H4 (cell line): ENCODE results near the gene B4GALNT2. TPM values are rescaled to one million over a fixed set of nuclear protein-coding genes. Genes with fewer than 3 reads are reported as not detected.
"Not testable (repeated sequence)": the region's sequence is repeated elsewhere in the genome, so short reads cannot be mapped to it uniquely, and the experiment has no call there.

ENCODE experiments used
- DNase-seq: peaks from one replicate; pipeline ENCODE4 v3.0.0-alpha.2; 2015; ENCODE audit warnings: low spot score
- total RNA-seq: library from RNA; depleted of rRNA; stranded (reverse); fragments of >200 nt; shearing (Covaris generic); gene quantifications from 2 replicates; pipeline ENCODE4 v1.2.3, GENCODE V29; 2014; rRNA removed

The B4GALNT2 gene
- not detected in 2 replicates for total RNA-seq

- no peak for DNase-seq
These were observed at the start of gene B4GALNT2 for GRCh38 chr17:49132699-49133364. TSS of gene B4GALNT2 (plus strand) at chr17:49132769. CDS start at chr17:49132793, 24 bp downstream.

- DNase-seq, result not testable (repeated sequence)
These were observed 47.5 kb upstream of the B4GALNT2 start for GRCh38 chr17:49085046-49085445.

DNA sequence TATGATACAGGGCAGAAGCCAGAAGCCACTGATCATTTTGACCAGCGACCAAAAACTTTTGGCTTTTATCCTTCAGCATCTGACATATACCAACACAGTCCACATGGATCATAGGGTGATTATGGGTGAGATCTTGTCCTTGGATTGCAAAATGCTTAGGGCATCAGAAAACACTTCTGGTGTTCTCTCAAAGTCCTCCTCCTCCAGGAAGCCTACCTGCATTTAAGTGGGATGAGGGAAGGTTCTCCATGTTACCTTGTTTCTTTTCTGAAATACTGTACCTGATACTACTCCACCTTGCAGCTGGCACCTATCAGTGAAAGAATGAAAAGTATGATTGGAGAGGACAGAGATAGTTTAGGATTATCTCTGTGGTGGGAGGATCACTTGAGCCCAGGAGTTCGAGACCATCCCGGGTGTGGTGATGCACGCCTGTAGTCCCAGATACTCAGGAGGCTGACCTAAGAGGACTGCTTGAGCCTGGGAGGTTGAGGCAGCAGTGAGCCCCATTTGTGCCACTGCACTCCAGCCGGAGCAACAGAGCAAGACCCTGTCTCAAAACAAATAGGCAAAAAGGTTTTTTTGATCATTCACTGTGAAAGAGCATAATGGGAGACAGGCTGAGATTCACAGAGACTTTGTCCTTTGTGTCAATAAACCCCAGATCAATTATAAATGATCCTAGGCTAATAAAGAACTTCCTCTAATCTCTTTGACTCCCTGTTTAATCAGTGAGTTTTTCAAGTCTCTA lies 46.8 kb upstream of the B4GALNT2 start:
- DNase-seq, result no peak

DNA sequence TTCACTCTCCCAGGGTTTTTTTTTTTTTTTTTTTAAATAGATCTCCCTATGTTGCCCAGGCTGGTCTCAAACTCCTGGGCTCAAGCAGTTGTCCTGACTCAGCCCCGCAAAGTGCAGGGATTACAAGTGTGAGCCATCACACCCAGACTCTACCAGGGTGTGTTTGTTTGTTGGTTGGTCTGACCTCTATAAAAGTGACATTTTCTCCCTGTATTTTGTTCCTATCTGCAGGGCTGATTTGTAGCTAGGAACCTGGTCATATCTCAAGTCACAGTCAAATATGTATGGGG lies 46.3 kb upstream of the B4GALNT2 start:
- DNase-seq, result no peak

GRCh38 chr17:49086649-49087048 lies 45.9 kb upstream of the B4GALNT2 start:
- no peak for DNase-seq

DNA sequence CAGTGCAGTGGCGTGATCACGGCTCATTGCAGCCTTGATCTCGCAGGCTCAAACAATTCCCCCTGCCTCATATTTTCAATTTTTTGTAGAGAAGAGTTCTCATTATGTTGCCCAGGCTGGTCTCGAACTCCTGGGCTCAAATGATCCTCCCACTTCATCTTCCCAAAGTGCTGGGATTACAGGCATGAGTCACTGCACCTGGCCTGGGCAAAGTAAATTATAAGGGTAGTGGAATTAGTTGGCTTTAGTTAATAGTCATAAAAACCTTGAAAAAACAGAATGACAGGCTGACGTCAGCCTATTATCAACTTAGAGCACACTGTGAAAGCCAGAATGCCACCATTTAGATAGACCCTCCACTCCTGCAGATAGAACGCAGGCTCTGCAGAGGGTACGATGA lies 43.5 kb upstream of the B4GALNT2 start:
- DNase-seq, result no peak

GRCh38 chr17:49090878-49091594 lies 41.5 kb upstream of the B4GALNT2 start:
- DNase-seq, result no peak

- DNase-seq, result no peak
These were observed 39.4 kb upstream of the B4GALNT2 start for GRCh38 chr17:49093131-49093530.

DNA sequence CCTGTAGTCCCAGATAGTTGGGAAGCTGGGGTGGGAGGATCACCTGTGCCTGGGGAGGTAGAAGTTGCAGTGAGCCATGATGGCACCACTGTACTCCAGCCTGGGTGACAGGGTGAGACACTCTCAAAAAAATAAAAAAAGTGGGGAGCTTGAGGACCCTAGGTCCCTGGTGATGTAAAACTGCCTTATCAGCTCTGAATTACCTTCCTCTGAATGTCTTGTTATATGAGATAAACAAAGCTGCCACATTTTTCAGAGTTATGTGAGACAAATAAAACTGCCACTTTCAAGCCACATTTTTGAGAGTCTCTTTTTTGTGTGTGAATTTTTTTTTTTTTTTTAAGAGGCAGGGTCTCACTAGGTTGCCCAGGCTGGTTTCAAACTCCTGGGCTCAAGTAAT lies 32.0 kb upstream of the B4GALNT2 start:
- DNase-seq, result no peak

DNA sequence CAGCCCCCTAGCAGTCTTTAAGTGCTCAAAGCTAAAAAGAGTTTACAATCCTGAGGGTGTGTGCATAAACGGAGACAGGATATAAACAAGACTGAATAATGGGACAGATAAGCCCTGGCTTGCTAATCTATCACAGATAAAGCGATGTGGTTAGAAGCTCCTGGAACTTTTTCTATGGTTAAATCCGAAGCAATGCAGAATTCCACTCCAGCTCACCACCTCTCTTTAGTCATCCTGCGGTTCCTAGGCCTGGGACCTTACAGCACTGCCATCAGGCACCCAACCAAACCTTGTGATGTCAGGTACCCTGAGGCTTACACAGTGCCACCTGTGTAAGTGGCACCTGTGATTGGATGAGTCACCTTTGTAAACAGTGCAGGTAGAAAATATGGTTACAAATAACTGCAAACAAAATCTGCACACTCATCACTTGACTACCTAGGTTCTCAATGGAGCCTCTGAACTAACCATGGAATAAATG lies 31.5 kb upstream of the B4GALNT2 start:
- peak; percentile 91 for DNase-seq

DNA sequence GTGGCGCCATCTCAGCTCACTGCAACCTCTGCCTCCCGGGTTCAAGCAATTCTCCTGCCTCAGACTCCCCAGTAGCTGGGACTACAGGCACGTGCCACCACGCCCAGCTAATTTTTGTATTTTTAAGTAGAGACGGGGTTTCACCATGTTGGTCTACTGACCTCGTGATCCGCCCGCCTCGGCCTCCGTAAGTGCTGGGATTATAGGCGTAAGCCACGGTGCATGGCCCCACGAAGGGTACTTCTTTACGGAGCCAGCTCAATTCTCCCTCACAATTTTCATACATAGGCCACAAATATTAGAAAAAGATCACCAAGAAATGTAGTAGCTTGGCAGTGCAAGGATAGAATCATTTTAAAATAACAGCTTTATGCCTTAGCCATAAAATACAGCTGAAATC lies 29.2 kb upstream of the B4GALNT2 start:
- DNase-seq, result not testable (repeated sequence)

GRCh38 chr17:49104511-49105074 lies 28.0 kb upstream of the B4GALNT2 start:
- peak; percentile 72 for DNase-seq

DNA sequence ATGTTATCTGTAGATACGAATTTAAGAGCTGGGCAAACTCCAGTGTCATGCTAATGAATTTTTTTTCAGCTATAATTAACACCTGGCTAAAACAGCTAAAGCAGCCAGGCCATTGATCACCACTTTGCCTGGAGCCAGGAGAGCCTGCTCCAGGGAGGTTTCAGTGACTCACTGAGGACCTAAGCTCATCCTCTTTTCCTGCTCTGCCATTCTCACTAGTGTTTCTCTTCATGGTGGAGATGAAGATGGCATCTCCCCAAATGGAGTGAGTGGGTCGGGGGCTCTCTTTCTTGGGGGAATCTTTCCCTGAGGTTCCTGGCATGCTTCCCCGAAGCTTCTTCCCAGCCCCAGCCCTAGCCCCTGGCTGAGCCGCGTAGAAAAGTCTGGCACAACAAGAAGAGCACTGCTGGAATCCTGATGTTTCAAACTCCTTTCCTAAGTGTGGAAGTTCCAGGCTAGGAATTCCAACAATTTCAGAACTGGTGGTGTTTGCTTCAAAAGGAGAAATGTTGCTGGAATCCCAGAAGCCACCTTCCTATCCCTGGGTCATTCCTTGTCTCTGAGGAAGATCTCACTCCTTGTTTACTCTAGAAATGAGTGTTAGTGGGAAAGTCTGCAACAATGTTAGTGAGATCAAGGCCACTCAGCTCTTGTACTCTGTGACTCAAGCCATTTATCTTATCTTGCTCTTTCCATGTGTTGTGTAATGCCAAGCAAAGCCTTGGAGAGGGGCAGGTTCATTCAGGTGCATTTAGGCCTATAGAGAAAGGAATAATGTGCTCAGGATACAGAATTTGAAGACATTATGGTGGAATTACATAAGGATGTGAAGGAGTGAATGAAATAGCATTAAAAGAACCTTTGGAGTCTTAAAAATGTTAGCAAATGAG lies 26.0 kb upstream of the B4GALNT2 start:
- peak; percentile 50 for DNase-seq

- DNase-seq, result no peak
These were observed 25.4 kb upstream of the B4GALNT2 start for GRCh38 chr17:49107211-49107557.

- peak; percentile 62 for DNase-seq
These were observed 24.3 kb upstream of the B4GALNT2 start for GRCh38 chr17:49108318-49108717.

DNA sequence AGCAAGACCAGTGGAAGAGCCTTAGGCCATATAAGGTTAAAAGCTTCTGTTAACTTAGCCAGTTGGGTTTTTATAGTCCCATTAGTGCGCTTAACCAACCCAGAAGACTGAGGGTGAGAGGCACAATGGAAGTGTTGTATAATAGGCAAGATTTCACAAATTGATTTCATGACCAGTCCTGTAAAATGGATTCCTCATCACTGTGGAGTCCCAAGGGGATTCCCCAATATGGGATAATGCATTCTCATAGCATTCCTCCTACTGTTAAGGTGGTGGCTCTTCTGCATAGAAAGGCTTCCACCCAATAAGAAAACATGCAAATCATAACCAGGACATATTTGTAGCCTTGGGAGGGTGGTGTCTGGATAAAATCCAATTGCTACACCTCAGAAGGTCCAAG lies 22.1 kb upstream of the B4GALNT2 start:
- no peak for DNase-seq

- no peak for DNase-seq
These were observed 20.6 kb upstream of the B4GALNT2 start for GRCh38 chr17:49111934-49112333.

DNA sequence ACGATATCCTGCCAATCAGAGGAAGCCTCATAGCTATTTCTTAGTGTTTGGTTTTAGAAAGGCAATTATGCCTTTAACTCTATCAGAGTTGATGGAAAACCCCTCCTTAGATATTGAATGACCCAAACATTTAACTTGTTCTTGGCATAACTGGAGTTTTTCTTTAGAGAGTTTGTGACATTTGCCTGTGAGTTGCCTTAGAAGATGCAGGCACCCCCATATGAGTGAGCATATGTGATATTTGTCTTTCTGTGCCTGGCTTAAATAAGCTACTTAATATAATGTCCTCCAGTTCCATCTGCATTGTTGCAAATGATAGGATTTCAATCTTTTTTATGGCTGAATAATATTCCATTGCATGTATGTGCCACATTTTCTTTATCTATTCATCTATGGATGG lies 19.6 kb upstream of the B4GALNT2 start:
- DNase-seq, result no peak

DNA sequence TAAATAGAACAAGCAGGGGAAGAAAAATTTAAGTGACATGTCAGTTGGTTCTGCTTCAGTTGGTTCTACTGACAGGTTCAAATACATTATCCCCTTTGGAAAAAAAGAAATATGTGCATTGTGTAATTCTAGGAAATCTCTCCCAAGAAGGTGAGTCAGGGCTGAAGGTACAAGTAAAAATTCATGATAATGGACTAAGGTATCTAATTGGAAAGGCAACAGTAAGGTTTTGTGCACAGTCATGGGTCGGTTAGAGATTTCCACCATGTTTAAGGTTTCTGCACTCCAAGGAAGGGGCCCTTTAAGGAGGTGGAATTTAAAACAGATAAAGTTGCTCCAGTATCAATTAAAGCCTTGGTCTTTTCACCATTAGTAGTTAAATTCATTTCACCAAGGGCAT lies 17.9 kb upstream of the B4GALNT2 start:
- no peak for DNase-seq

GRCh38 chr17:49117587-49118230 lies 14.9 kb upstream of the B4GALNT2 start:
- no peak for DNase-seq

DNA sequence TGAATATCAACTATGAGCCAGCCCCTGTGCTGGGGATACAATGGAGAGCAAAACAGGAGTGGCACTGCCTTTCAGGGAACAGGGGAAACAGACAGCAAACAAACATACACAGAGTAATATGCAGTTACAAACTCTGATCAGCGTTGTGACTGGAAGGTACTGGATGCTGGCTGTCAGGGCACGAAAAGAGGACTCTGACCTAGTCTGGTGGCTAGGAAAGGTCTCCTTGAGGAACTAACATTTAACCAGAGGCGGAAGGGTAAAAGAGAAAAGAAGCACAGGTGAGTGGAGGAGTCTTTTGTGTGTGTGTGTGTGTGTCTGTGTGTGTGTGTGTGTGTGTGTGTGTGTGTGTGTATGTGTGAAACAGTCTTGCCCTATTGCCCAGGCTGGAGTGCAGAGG lies 12.4 kb upstream of the B4GALNT2 start:
- no peak for DNase-seq
